Body of pancreas (tissue), 4 donors: ENCODE measurements around the gene GNPTG. TPM values are rescaled to one million over a fixed set of nuclear protein-coding genes. Genes with fewer than 3 reads are reported as not detected.

Source experiments
- ATAC-seq: fragments of 150-250 bp; one replicate; pipeline ENCODE4 v1.9.1; 2016
- DNase-seq, 4 donors: peaks; one replicate each; pipeline ENCODE4 v3.0.0-alpha.2; 2019
- H3K27ac ChIP-seq, 4 donors: fragments of 200-600 bp; sonication (generic); 1 replicate in 3 of 4; 2 replicates in 1 of 4; pipeline versions ENCODE4 v1.5.1 to v1.6.1; 2016 to 2019; ENCODE audit warnings: mild to moderate bottlenecking in 1 of 4, mixed read lengths in 1 of 4, moderate library complexity in 1 of 4
- H3K27me3 ChIP-seq, 2 donors: fragments of 200-600 bp; sonication (generic); one replicate each; pipeline ENCODE4 v1.6.0; 2016; ENCODE audit warnings: mild to moderate bottlenecking in 1 of 2
- H3K36me3 ChIP-seq, 2 donors: fragments of 200-600 bp; sonication (generic); replicated peaks in 1 of 2; 2 replicates each; pipeline ENCODE4 v1.5.1; 2016; ENCODE audit warnings: low read depth in 2 of 2; ENCODE audit not compliant: insufficient read depth in 1 of 2
- H3K4me1 ChIP-seq: fragments of 200-600 bp; sonication (generic); one replicate; pipeline ENCODE4 v1.6.0; 2016
- H3K4me3 ChIP-seq, 2 donors: fragments of 200-600 bp; sonication (generic); 1 replicate in 1 of 2; 2 replicates in 1 of 2; pipeline ENCODE4 v1.5.1; 2016 to 2019
- H3K9me3 ChIP-seq, 3 donors: fragments of 200-600 bp; sonication (generic); 1 replicate in 2 of 3; 2 replicates in 1 of 3; pipeline ENCODE4 v1.5.1; 2016
- POLR2A ChIP-seq, 3 donors: fragments of 450-650 bp; IDR thresholded peaks; one replicate each; pipeline ENCODE4 v1.6.1; 2016; ENCODE audit warnings: antibody characterized with exemption in 3 of 3, mild to moderate bottlenecking in 2 of 3
- WGBS, 2 donors: methylation state at CpG; one replicate each; pipeline ENCODE4 v1.1.5; 2017; 5-methylcytosine and 5-hydroxymethylcytosine counted together
- intact Hi-C: fragments of 100-400 bp; cut with DNase I; formaldehyde crosslinking; loops from one replicate; pipeline ENCODE4 v1.15.1; 2023
- total RNA-seq, 2 donors: library from RNA; depleted of rRNA; stranded (reverse); fragments of >200 nt; gene quantifications; one replicate each; pipeline ENCODE4 v1.1.0, GENCODE V29; 2016
- TF ChIP-seq, protein P1 (sequence below), 7 experiments: fragments of 450-650 bp in 4 of 7; fragments of 200-600 bp in 3 of 7; sonication (generic) in 3 of 7; IDR thresholded peaks; one replicate each; pipeline ENCODE4 v1.5.1; 2016 to 2019; ENCODE audit warnings: antibody characterized with exemption in 7 of 7

Gene GNPTG
- total RNA-seq, 2 donors from 2014 or later = 38.1 to 98.2 TPM

DNA sequence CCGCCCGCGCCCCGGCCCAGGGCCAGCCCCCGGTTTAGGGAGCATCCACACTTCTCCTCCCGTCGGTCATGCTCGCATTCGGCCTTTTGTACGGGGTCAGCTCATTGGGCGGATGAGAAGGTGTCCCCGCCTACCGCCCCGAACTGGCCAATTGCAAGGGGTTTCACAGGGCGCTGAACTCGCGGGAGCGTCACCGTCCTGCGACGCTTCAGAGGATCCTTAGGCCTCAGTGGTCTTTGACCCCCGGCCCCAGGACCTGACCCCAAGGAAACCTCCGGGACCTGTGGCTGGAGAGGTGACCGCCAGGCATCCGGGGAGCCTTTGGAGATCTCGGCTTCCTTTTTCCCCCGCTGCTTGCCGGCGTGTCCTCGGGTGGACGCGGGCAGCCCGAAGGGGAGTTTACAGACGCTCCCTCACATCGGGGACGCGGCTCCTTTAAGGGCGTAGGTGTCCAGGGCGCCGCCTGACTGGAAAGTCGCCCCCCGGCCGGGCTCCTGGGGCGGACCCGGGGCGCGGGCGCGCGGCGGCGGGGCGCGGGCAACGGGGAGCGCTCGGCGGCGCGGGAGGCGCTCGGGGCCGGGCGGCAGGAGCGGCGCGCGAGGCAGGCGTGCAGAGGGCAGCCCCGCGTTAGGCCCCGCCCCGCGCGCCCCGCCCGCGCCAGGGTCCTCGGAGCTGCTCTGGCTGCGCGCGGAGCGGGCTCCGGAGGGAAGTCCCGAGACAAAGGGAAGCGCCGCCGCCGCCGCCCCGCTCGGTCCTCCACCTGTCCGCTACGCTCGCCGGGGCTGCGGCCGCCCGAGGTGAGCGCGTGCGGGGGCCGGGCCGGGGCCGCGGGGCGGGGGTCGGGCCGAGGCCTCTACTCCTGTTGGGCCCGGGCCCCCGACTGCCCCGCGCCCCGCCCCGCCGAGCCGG is 42.5 kb upstream of the GNPTG start, which contains the start of gene UBE2I:
Gene UBE2I, plus strand, starts transcription at position 660 of the 909 bp plus-strand sequence. CDS start 4,395 bp downstream, outside the sequence.
- ATAC-seq (peak; percentile 85), DNase-seq (peak; percentile 95 to 97 (median 96))
- H3K4me3 ChIP-seq = peak within 1 kb of the TSS; percentile 40 to 94
- TF ChIP-seq POLR2A (IDR thresholded peaks at IDR 0.05) = peak in 2 of 3 donors; percentile 31 to 36
- TF ChIP-seq, protein P1, sequence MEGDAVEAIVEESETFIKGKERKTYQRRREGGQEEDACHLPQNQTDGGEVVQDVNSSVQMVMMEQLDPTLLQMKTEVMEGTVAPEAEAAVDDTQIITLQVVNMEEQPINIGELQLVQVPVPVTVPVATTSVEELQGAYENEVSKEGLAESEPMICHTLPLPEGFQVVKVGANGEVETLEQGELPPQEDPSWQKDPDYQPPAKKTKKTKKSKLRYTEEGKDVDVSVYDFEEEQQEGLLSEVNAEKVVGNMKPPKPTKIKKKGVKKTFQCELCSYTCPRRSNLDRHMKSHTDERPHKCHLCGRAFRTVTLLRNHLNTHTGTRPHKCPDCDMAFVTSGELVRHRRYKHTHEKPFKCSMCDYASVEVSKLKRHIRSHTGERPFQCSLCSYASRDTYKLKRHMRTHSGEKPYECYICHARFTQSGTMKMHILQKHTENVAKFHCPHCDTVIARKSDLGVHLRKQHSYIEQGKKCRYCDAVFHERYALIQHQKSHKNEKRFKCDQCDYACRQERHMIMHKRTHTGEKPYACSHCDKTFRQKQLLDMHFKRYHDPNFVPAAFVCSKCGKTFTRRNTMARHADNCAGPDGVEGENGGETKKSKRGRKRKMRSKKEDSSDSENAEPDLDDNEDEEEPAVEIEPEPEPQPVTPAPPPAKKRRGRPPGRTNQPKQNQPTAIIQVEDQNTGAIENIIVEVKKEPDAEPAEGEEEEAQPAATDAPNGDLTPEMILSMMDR (IDR thresholded peaks at IDR 0.05) = no peak
- H3K36me3 ChIP-seq = peaks cover 0 to 2% of the 10 kb centered on the region in 2 donors
- WGBS, 2 donors = 1% methylated on average over 72 of the region's 117 CpGs; no CpG with 5 or more reads in 1 of the 2 donors
- no peaks in the 10 kb centered on the region for H3K9me3 ChIP-seq
- intact Hi-C loops = no loop called here
- H3K27ac ChIP-seq = peak within 1 kb of the TSS; percentile 86 to 99 (median 99)
- H3K4me1 ChIP-seq = peaks cover 28% of the 10 kb centered on the region
- no peaks in the 10 kb centered on the region for H3K27me3 ChIP-seq

DNA sequence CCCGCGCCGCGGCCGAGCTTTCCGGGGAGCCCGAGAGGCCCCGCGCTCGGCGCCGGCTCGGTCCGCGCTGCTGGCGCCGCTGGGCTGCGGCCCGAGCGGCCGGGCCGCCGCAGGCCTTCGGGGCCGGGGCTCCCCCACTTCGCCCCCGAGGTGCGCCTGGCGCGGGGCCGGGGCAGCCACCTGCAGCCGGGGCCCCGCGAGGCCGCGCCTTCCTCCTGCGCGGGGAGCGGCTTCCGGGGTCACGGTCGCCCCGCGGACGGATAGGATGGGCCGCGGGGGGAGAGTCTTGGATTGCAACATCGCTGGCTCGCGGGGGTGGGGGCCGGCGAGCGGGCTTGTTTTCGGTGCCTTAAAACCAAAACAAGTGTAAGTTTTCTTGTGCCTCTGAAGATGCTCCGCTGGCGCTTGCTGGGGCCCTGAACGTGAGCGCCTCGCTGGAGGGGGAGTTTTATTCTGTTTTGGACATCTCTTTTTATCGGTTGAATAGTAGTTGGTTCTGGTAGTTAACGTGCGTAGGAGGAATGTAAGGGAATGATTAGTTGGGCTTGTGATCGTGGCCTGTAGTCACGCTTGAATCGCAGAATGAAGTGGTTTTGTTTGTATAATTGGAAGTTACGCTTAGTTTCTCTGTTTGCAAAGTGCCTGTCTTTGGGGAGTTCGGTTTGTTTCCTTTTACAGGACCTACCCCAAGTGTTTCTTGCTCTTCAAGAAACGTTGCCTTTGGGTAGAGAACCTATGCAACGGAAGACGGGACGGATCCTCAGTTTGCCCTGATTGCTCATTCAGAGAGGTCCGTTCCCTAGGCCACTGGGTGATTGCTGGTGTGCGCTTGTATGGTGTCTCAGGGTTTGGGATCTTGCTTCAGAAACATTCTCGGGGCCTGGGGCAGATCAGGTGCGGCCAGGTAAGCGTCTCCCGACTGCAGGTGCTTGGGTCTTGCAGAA is 41.6 kb upstream of the GNPTG start:
- Histone ChIP-seq H3K4me1 (peaks cover 28% of the 10 kb centered on the region), H3K4me3 (peak overlapping the region; percentile 40 to 94), H3K27ac (peak overlapping the region; percentile 1 to 99 (median 64)), H3K9me3 (no peaks in the 10 kb centered on the region), H3K27me3 (no peaks in the 10 kb centered on the region), H3K36me3 (peaks cover 0 to 10% of the 10 kb centered on the region in 2 donors)
- WGBS, 2 donors = 0 to 1% methylated on average over 19 to 64 of the region's 77 CpGs
- ATAC-seq = peak; percentile 2
- intact Hi-C loops = no loop called here
- no peak for TF ChIP-seq POLR2A (IDR thresholded peaks at IDR 0.05)
- TF ChIP-seq, protein P1 (IDR thresholded peaks at IDR 0.05) = no peak
- peak in 3 of 4 donors; percentile 45 to 59 (median 53) for DNase-seq

DNA sequence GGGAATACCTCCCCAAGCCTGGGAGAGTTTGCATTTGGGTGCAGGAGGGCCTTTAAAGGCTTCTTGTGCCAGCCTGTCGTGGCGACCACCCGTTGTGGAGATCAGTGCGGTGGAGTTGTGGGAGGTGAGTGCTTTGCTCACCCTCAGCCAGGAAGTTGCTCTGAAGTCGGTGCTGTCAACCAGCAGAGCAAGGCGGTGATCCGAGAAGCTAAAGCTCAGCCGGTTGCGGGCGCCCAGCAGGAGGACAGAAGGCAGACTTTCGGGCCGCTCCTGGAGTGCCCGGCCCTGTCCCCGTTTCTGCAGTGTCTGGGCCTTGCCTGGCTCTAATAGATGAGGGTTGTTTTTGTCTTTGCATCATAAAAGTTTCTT is 40.9 kb upstream of the GNPTG start:
- 1 to 4% methylated on average over 5 to 14 of the region's 14 CpGs for WGBS, 2 donors
- Histone ChIP-seq H3K27ac (peak overlapping the region in 1 of 4 donors; percentile 1), H3K9me3 (no peaks in the 10 kb centered on the region), H3K4me3 (peak overlapping the region; percentile 40 to 94), H3K4me1 (peaks cover 28% of the 10 kb centered on the region), H3K27me3 (no peaks in the 10 kb centered on the region), H3K36me3 (peaks cover 6 to 17% of the 10 kb centered on the region in 2 donors)
- intact Hi-C loops = no loop called here
- DNase-seq (no peak), ATAC-seq (no peak)
- TF ChIP-seq, protein P1 (IDR thresholded peaks at IDR 0.05) = no peak
- no peak for TF ChIP-seq POLR2A (IDR thresholded peaks at IDR 0.05)

DNA sequence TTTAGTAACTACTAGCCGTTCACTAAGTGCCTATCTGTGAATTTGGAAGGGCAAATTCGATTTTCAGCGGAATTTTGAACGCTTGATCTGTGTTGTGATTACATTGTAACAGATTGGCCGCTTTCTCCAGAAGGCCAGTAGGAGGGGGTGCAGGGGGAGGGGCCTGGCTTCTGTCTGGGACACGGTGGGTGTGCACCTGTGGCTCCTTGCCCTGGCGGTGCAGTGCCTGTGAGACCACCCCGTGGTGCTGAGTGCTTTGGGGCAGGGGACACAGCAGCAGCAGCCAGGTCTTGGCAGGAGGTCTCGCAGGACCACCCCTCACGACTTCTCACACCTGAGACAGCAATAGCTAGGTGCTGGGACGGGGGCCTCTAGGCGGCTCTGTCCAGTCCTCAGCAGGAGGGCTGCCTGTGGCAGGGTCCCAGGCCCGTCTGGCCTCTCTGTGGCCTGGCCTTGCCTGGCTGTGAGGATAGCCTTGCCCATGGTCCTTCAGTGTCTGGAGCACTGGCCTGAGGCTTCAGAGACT is 40.5 kb upstream of the GNPTG start:
- no peaks in the 10 kb centered on the region for H3K9me3 ChIP-seq
- peak overlapping the region in 1 of 2 donors; percentile 94 for H3K4me3 ChIP-seq
- no peaks in the 10 kb centered on the region for H3K27me3 ChIP-seq
- TF ChIP-seq POLR2A (IDR thresholded peaks at IDR 0.05) = no peak
- TF ChIP-seq, protein P1 (IDR thresholded peaks at IDR 0.05) = no peak
- ATAC-seq = no peak
- intact Hi-C loops = no loop called here
- H3K27ac ChIP-seq = no peak overlapping the region
- H3K4me1 ChIP-seq = peaks cover 28% of the 10 kb centered on the region
- no peak for DNase-seq
- 4 to 18% methylated on average over 7 to 13 of the region's 13 CpGs for WGBS, 2 donors
- peaks cover 10 to 20% of the 10 kb centered on the region in 2 donors for H3K36me3 ChIP-seq
